C4-2B (cell line): Measurements from ENCODE around the gene DEPDC4.

Source experiments
- H3K27ac ChIP-seq: fragments of 450-650 bp; 2 replicates; pipeline ENCODE4 v1.5.1; 2017
- CTCF ChIP-seq: fragments of 450-650 bp; conservative IDR thresholded peaks from 2 replicates; pipeline ENCODE4 v1.5.1; 2017; ENCODE audit warnings: mild to moderate bottlenecking
- ZFX ChIP-seq: fragments of 450-650 bp; IDR thresholded peaks from 2 replicates; pipeline ENCODE4 v1.6.1; 2017

DEPDC4 gene

GRCh38 chr12:100208834-100209233 is 58.0 kb downstream of the DEPDC4 start:
- H3K27ac ChIP-seq: no peak overlapping the region
- TF ChIP-seq ZFX: no peak
- TF ChIP-seq CTCF: no peak

- H3K27ac ChIP-seq: no peak overlapping the region
- TF ChIP-seq ZFX: no peak
- no peak for TF ChIP-seq CTCF
These were observed 59.6 kb downstream of the DEPDC4 start for GRCh38 chr12:100207311-100207710.

GRCh38 chr12:100201604-100202423 is 65.1 kb downstream of the DEPDC4 start:
- TF ChIP-seq ZFX (no peak), CTCF (no peak)
- no peak overlapping the region; the same call in 1 of the 2 replicates for H3K27ac ChIP-seq

DNA sequence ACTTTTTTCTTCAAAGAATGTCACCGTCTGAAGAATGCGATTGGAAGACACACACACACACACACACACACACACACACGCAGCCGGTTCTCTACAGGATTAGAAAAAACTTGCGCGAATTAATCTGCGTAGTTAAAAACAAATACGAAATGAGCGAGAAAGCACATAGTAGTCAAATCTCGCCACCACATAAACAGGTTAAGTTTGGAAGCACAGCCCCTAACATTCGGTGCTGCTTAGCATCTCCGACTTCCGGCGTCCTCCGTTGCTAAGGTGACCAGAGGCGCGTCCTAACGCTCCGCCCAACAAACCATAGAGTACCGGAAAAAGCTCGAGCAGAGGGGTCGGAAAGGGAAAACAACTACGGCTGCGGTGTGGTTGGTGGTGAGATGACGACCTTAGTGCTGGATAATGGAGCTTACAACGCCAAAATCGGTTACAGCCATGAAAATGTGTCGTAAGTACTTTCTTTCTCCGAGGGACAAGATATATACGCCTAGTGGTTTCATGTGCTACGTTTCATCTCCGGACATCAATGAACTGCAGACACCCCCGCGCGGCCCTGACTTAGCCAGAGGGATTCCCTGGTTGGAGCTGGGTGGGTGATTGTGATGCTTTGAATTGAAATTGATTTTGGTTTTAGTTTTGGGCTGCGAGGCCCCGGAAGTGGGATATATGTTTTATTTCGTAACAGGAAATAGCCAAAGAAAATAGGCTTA is 66.3 kb downstream of the DEPDC4 start, which contains the start of gene ACTR6:
Gene ACTR6, plus strand, starts transcription at position 353 of the 719 bp plus-strand sequence. Its CDS starts 37 bp downstream, at position 390.
- peak within 1 kb of the TSS; percentile 81 for H3K27ac ChIP-seq
- TF ChIP-seq CTCF: no peak; the same call in 1 of the 2 replicates
- peak; percentile 31; the same call in 1 of the 2 replicates for TF ChIP-seq ZFX

GRCh38 chr12:100199347-100200149 is 67.3 kb downstream of the DEPDC4 start:
- TF ChIP-seq ZFX: peak; percentile 66
- no peak for TF ChIP-seq CTCF
- H3K27ac ChIP-seq: peak overlapping the region; percentile 81

DNA sequence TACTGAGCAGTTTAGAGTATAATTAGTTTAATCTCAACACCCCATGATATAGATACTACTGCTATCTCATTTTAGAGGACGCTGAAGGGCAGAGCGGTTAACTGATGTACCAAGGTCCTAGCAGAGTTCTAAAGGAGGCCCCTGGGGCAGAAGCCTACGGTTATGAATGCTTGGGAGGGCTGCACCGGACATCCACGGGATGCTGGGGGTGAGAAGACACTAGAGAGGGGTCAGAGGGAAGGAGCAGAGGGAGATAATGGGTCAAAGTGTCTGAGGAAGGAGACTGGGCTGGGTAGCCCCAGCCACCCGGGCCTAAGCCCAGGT is 67.9 kb downstream of the DEPDC4 start:
- TF ChIP-seq ZFX: no peak
- no peak for TF ChIP-seq CTCF
- peak overlapping the region; percentile 81 for H3K27ac ChIP-seq
